Activated T-helper 9 cell treated with anti-CD3 and anti-CD28 coated beads, Interleukin-2, amount 50 U/mL, for 16 hours (primary cell): ENCODE measurements around the gene SHANK2.
"Not testable (repeated sequence)": the region's sequence is repeated elsewhere in the genome, so short reads cannot be mapped to it uniquely, and the experiment has no call there.

Experiments used
- DNase-seq: peaks from one replicate; pipeline ENCODE4 v3.0.0-alpha.2; 2020; ENCODE audit warnings: low read depth

The SHANK2 gene

GRCh38 chr11:71245601-71246391, 6.6 kb downstream of the SHANK2 start:
- DNase-seq = no peak

GRCh38 chr11:71244116-71244810, 8.1 kb downstream of the SHANK2 start:
- no peak for DNase-seq

GRCh38 chr11:71242391-71242790, 10.0 kb downstream of the SHANK2 start:
- no peak for DNase-seq

GRCh38 chr11:71241721-71242259, 10.6 kb downstream of the SHANK2 start:
- DNase-seq = no peak

GRCh38 chr11:71240865-71241691, 11.3 kb downstream of the SHANK2 start:
- DNase-seq = no peak

GRCh38 chr11:71240061-71240690, 12.2 kb downstream of the SHANK2 start:
- no peak for DNase-seq

GRCh38 chr11:71239581-71239980, 12.8 kb downstream of the SHANK2 start:
- no peak for DNase-seq

- no peak for DNase-seq
These were observed 13.4 kb downstream of the SHANK2 start for GRCh38 chr11:71238941-71239340.

- DNase-seq = no peak
These were observed 14.0 kb downstream of the SHANK2 start for GRCh38 chr11:71238285-71238875.

GRCh38 chr11:71237853-71238252, 14.5 kb downstream of the SHANK2 start:
- DNase-seq = no peak

- no peak for DNase-seq
These were observed 15.4 kb downstream of the SHANK2 start for GRCh38 chr11:71236836-71237475.

GRCh38 chr11:71235719-71236118, 16.7 kb downstream of the SHANK2 start:
- no peak for DNase-seq

- DNase-seq = not testable (repeated sequence)
These were observed 18.2 kb downstream of the SHANK2 start for GRCh38 chr11:71233896-71234852.

- no peak for DNase-seq
These were observed 20.0 kb downstream of the SHANK2 start for GRCh38 chr11:71232364-71232763.

- no peak for DNase-seq
These were observed 23.4 kb downstream of the SHANK2 start for GRCh38 chr11:71228961-71229360.

GRCh38 chr11:71227058-71227659, 25.2 kb downstream of the SHANK2 start:
- no peak for DNase-seq

- no peak for DNase-seq
These were observed 28.4 kb downstream of the SHANK2 start for GRCh38 chr11:71223671-71224660.

GRCh38 chr11:71223081-71223405, 29.3 kb downstream of the SHANK2 start:
- no peak for DNase-seq
